HepG2 (cell line): ENCODE measurements around the gene SMYD1. TPM values are rescaled to one million over a fixed set of nuclear protein-coding genes. Genes with fewer than 3 reads are reported as not detected.
A peak's percentile ranks its signal among the peaks of the same experiment; 100 is the strongest.

ENCODE experiments used
- CCDC6 ChIP-seq: sonication (generic); formaldehyde crosslinking; IDR thresholded peaks from 2 replicates; pipeline ENCODE4 v1.8.1; 2022; ENCODE audit warnings: mild to moderate bottlenecking, missing genetic modification reagents, moderate library complexity
- ERF ChIP-seq: IDR thresholded peaks from 2 replicates; pipeline ENCODE4 v1.6.1; 2018; ENCODE audit warnings: missing biosample characterization, missing genetic modification reagents
- HIVEP1 ChIP-seq: sonication (generic); formaldehyde crosslinking; IDR thresholded peaks from 2 replicates; pipeline ENCODE4 v1.4.0; 2020; ENCODE audit warnings: mild to moderate bottlenecking, missing genetic modification reagents
- PRDM15 ChIP-seq: sonication (generic); formaldehyde crosslinking; IDR thresholded peaks from 2 replicates; pipeline ENCODE4 v1.4.0; 2020; ENCODE audit warnings: missing genetic modification reagents
- SKI ChIP-seq: fragments of 450-650 bp; IDR thresholded peaks from one replicate; pipeline ENCODE4 v1.6.1; 2018; ENCODE audit warnings: mild to moderate bottlenecking; ENCODE audit not compliant: partially characterized antibody
- ZBTB14 ChIP-seq: sonication (generic); formaldehyde crosslinking; IDR thresholded peaks from 2 replicates; pipeline ENCODE4 v1.4.0; 2020; ENCODE audit warnings: missing genetic modification reagents
- ZFX ChIP-seq: sonication (generic); formaldehyde crosslinking; IDR thresholded peaks from 2 replicates; pipeline ENCODE4 v1.4.0; 2020; ENCODE audit warnings: mild to moderate bottlenecking, low read depth, missing genetic modification reagents, moderate library complexity
- ZNF296 ChIP-seq: sonication (generic); formaldehyde crosslinking; conservative IDR thresholded peaks from 2 replicates; pipeline ENCODE4 v1.5.0; 2020; ENCODE audit warnings: mild to moderate bottlenecking, missing genetic modification reagents
- ZNF34 ChIP-seq: sonication (generic); formaldehyde crosslinking; IDR thresholded peaks from 2 replicates; pipeline ENCODE4 v1.4.0; 2020; ENCODE audit warnings: mild to moderate bottlenecking, missing genetic modification reagents, borderline replicate concordance
- ZNF432 ChIP-seq: sonication (generic); formaldehyde crosslinking; IDR thresholded peaks from 2 replicates; pipeline ENCODE4 v1.5.0; 2020; ENCODE audit warnings: missing genetic modification reagents, mild to moderate bottlenecking, borderline replicate concordance
- ZNF451 ChIP-seq: sonication (generic); formaldehyde crosslinking; IDR thresholded peaks from 2 replicates; pipeline ENCODE4 v1.5.0; 2020; ENCODE audit warnings: mild to moderate bottlenecking, missing genetic modification reagents
- polyA plus RNA-seq, 8 experiments: library from polyadenylated mRNA; depleted of rRNA in 3 of 8; stranded (reverse) in 7 of 8; unstranded in 1 of 8; fragments of >200 nt; fragmentation: Illumina TruSeq in 4 of 8; extraction: Trizol in 4 of 8; gene quantifications; 2 replicates each; pipeline versions ENCODE4 v1.2.1 to v1.2.3, GENCODE V29; 2011 to 2016; ENCODE audit warnings: low read depth in 4 of 8, missing spikeins in 1 of 8, mixed read lengths in 1 of 8; ENCODE audit not compliant: insufficient read depth in 1 of 8
- total RNA-seq, 5 experiments: library from RNA; depleted of rRNA; stranded (reverse); fragments of >200 nt; fragmentation: Illumina TruSeq; extraction: Trizol; gene quantifications; 2 replicates each; pipeline ENCODE4 v1.2.3, GENCODE V29; 2016; ENCODE audit warnings: low read depth in 1 of 5
- TF ChIP-seq, protein P1 (sequence below): sonication (generic); formaldehyde crosslinking; IDR thresholded peaks from 2 replicates; pipeline ENCODE4 v1.8.0; 2023; ENCODE audit warnings: mild to moderate bottlenecking, missing genetic modification reagents
- TF ChIP-seq, protein P2 (sequence below): IDR thresholded peaks from 2 replicates; pipeline ENCODE4 v1.6.1; 2012; ENCODE audit warnings: low read length, improper control_type of control experiment
- TF ChIP-seq, protein P3 (sequence below): sonication (generic); formaldehyde crosslinking; IDR thresholded peaks from 2 replicates; pipeline ENCODE4 v1.5.1; 2020; ENCODE audit warnings: missing genetic modification reagents, mild to moderate bottlenecking, borderline replicate concordance

SMYD1 gene
- total and polyA plus RNA-seq, 2 of the 13 experiments (the other 11 are each of a cell fraction or from before 2014, with no cell fraction given): not detected

DNA sequence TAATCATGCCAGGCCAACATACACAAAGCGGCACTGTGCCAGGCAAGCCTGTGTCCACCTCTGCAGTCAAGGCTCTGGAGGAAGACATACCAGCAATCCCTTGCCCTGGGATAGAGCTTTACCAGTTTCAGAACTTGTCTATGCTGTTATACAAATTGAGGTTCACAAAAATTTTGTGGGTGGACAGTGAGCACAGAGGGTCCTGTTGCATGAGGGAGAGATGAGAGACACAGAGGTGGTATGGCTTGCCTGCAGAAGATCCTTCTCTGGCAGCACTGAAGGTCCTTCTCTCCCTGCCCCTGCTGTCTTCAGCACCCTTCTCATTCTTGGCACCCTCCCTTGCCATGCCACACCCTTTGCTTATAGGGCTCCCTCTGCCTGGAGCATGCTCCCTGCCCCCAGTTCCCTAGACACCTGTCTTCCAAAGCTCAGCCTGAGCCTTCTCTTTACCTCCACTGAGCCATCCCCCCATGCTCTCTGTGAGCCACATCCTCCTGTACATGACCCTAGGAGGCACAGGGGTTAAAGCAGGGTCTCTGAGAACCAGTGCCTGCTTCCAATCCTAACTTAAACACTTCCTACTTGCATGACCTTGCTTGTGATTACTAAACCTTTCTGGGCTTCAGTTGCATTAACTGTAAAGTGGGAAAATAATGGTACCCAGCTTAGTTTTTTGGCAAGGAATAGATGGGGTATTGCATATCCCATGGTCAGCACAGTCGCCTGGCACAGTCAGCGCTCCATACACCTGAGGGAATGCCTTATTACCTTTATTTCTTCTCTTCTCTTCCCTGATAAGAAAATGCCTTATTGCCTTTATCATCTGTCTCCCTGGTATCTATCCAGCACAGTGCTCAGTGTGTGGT is 59.4 kb downstream of the SMYD1 start (continued):
- TF ChIP-seq ZNF34 (CRISPR knock-in tag) (peak; percentile 13; the same call in 1 of the 2 replicates), HIVEP1 (CRISPR knock-in tag) (no peak), ZNF432 (CRISPR knock-in tag) (no peak), ZNF296 (CRISPR knock-in tag) (no peak), ERF (CRISPR knock-in tag) (0 out of 2 replicates have a peak, but pooled peaks have one; percentile 20), SKI (no peak), ZNF451 (CRISPR knock-in tag) (0 out of 2 replicates have a peak, but pooled peaks have one; percentile 42), PRDM15 (CRISPR knock-in tag) (no peak), CCDC6 (CRISPR knock-in tag) (peak; percentile 25; the same call in 1 of the 2 replicates), ZFX (CRISPR knock-in tag) (no peak), ZBTB14 (CRISPR knock-in tag) (peak; percentile 39; the same call in 1 of the 2 replicates)
- TF ChIP-seq, protein P1, sequence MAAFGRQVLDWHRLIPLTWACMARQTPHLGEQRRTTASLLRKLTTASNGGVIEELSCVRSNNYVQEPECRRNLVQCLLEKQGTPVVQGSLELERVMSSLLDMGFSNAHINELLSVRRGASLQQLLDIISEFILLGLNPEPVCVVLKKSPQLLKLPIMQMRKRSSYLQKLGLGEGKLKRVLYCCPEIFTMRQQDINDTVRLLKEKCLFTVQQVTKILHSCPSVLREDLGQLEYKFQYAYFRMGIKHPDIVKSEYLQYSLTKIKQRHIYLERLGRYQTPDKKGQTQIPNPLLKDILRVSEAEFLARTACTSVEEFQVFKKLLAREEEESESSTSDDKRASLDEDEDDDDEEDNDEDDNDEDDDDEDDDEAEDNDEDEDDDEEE: peak; percentile 79
- TF ChIP-seq, protein P2, sequence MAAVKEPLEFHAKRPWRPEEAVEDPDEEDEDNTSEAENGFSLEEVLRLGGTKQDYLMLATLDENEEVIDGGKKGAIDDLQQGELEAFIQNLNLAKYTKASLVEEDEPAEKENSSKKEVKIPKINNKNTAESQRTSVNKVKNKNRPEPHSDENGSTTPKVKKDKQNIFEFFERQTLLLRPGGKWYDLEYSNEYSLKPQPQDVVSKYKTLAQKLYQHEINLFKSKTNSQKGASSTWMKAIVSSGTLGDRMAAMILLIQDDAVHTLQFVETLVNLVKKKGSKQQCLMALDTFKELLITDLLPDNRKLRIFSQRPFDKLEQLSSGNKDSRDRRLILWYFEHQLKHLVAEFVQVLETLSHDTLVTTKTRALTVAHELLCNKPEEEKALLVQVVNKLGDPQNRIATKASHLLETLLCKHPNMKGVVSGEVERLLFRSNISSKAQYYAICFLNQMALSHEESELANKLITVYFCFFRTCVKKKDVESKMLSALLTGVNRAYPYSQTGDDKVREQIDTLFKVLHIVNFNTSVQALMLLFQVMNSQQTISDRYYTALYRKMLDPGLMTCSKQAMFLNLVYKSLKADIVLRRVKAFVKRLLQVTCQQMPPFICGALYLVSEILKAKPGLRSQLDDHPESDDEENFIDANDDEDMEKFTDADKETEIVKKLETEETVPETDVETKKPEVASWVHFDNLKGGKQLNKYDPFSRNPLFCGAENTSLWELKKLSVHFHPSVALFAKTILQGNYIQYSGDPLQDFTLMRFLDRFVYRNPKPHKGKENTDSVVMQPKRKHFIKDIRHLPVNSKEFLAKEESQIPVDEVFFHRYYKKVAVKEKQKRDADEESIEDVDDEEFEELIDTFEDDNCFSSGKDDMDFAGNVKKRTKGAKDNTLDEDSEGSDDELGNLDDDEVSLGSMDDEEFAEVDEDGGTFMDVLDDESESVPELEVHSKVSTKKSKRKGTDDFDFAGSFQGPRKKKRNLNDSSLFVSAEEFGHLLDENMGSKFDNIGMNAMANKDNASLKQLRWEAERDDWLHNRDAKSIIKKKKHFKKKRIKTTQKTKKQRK: no peak
- TF ChIP-seq, protein P3, sequence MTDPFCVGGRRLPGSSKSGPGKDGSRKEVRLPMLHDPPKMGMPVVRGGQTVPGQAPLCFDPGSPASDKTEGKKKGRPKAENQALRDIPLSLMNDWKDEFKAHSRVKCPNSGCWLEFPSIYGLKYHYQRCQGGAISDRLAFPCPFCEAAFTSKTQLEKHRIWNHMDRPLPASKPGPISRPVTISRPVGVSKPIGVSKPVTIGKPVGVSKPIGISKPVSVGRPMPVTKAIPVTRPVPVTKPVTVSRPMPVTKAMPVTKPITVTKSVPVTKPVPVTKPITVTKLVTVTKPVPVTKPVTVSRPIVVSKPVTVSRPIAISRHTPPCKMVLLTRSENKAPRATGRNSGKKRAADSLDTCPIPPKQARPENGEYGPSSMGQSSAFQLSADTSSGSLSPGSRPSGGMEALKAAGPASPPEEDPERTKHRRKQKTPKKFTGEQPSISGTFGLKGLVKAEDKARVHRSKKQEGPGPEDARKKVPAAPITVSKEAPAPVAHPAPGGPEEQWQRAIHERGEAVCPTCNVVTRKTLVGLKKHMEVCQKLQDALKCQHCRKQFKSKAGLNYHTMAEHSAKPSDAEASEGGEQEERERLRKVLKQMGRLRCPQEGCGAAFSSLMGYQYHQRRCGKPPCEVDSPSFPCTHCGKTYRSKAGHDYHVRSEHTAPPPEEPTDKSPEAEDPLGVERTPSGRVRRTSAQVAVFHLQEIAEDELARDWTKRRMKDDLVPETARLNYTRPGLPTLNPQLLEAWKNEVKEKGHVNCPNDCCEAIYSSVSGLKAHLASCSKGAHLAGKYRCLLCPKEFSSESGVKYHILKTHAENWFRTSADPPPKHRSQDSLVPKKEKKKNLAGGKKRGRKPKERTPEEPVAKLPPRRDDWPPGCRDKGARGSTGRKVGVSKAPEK (CRISPR knock-in tag): no peak
